Activated naive CD8-positive, alpha-beta T cell treated with anti-CD3 and anti-CD28 coated beads for 36 hours (primary cell): ENCODE data around the gene UCHL1. TPM values are rescaled to one million over a fixed set of nuclear protein-coding genes. Genes with fewer than 3 reads are reported as not detected.

Source experiments
- DNase-seq: peaks from one replicate; pipeline ENCODE4 v3.0.0; 2021
- H3K27ac Mint-ChIP-seq: one replicate; pipeline ENCODE4 v1.8.0; 2022; ENCODE audit warnings: mild to moderate bottlenecking, moderate library complexity, mixed read lengths
- H3K27me3 Mint-ChIP-seq: one replicate; pipeline ENCODE4 v1.8.0; 2022; ENCODE audit warnings: mild to moderate bottlenecking, mixed read lengths
- H3K36me3 Mint-ChIP-seq: one replicate; pipeline ENCODE4 v1.8.0; 2021; ENCODE audit warnings: mild to moderate bottlenecking, mixed read lengths
- H3K4me1 Mint-ChIP-seq: one replicate; pipeline ENCODE4 v1.8.0; 2021; ENCODE audit warnings: mixed read lengths
- H3K4me3 Mint-ChIP-seq: one replicate; pipeline ENCODE4 v1.8.0; 2022; ENCODE audit warnings: mild to moderate bottlenecking, moderate library complexity, mixed read lengths
- H3K9me3 Mint-ChIP-seq: one replicate; pipeline ENCODE4 v1.8.0; 2022; ENCODE audit warnings: mixed read lengths
- total RNA-seq, 2 experiments: library from RNA; stranded (reverse); gene quantifications; one replicate each; pipeline ENCODE4 v1.2.3, GENCODE V29; 2021

Gene UCHL1
- total RNA-seq, 2 experiments from 2014 or later = 6.2 to 7.5 TPM

- Mint-ChIP-seq H3K4me3 (no peak overlapping the region), H3K36me3 (no peaks in the 10 kb centered on the region), H3K9me3 (no peaks in the 10 kb centered on the region), H3K4me1 (peaks cover 14% of the 10 kb centered on the region), H3K27ac (no peak overlapping the region), H3K27me3 (peaks cover 45% of the 10 kb centered on the region)
- no peak for DNase-seq
Measured at GRCh38 chr4:41219421-41219950, 37.2 kb upstream of the UCHL1 start.

- DNase-seq = no peak
- Mint-ChIP-seq H3K9me3 (no peaks in the 10 kb centered on the region), H3K27ac (no peak overlapping the region), H3K27me3 (peaks cover 24% of the 10 kb centered on the region), H3K4me1 (peaks cover under 1% of the 10 kb centered on the region), H3K36me3 (no peaks in the 10 kb centered on the region), H3K4me3 (no peak overlapping the region)
Measured at GRCh38 chr4:41221850-41222645, 34.7 kb upstream of the UCHL1 start.

GRCh38 chr4:41227902-41228301 is 28.8 kb upstream of the UCHL1 start:
- Mint-ChIP-seq H3K4me3 (no peak overlapping the region), H3K27ac (no peak overlapping the region), H3K9me3 (no peaks in the 10 kb centered on the region), H3K36me3 (no peaks in the 10 kb centered on the region), H3K4me1 (no peaks in the 10 kb centered on the region), H3K27me3 (peaks cover 19% of the 10 kb centered on the region)
- no peak for DNase-seq

- H3K27ac Mint-ChIP-seq = no peak overlapping the region
- DNase-seq = no peak
- H3K36me3 Mint-ChIP-seq = no peaks in the 10 kb centered on the region
- H3K27me3 Mint-ChIP-seq = peaks cover 16% of the 10 kb centered on the region
- H3K9me3 Mint-ChIP-seq = no peaks in the 10 kb centered on the region
- no peaks in the 10 kb centered on the region for H3K4me1 Mint-ChIP-seq
- H3K4me3 Mint-ChIP-seq = no peak overlapping the region
Measured at GRCh38 chr4:41232406-41232805, 24.3 kb upstream of the UCHL1 start.

GRCh38 chr4:41232856-41233255 is 23.9 kb upstream of the UCHL1 start:
- H3K27ac Mint-ChIP-seq = no peak overlapping the region
- no peaks in the 10 kb centered on the region for H3K36me3 Mint-ChIP-seq
- H3K27me3 Mint-ChIP-seq = peaks cover 16% of the 10 kb centered on the region
- no peak for DNase-seq
- H3K4me1 Mint-ChIP-seq = no peaks in the 10 kb centered on the region
- H3K9me3 Mint-ChIP-seq = no peaks in the 10 kb centered on the region
- no peak overlapping the region for H3K4me3 Mint-ChIP-seq

- no peaks in the 10 kb centered on the region for H3K36me3 Mint-ChIP-seq
- no peak for DNase-seq
- H3K27me3 Mint-ChIP-seq = peaks cover 4% of the 10 kb centered on the region
- no peaks in the 10 kb centered on the region for H3K4me1 Mint-ChIP-seq
- H3K4me3 Mint-ChIP-seq = no peak overlapping the region
- H3K27ac Mint-ChIP-seq = no peak overlapping the region
- H3K9me3 Mint-ChIP-seq = no peaks in the 10 kb centered on the region
Measured at GRCh38 chr4:41236032-41236431, 20.7 kb upstream of the UCHL1 start.

- Mint-ChIP-seq H3K36me3 (no peaks in the 10 kb centered on the region), H3K9me3 (no peaks in the 10 kb centered on the region), H3K27me3 (no peaks in the 10 kb centered on the region), H3K4me3 (no peak overlapping the region), H3K4me1 (no peaks in the 10 kb centered on the region), H3K27ac (no peak overlapping the region)
- DNase-seq = no peak
Measured at GRCh38 chr4:41236508-41236907, 20.2 kb upstream of the UCHL1 start.

GRCh38 chr4:41241919-41242318 is 14.8 kb upstream of the UCHL1 start:
- Mint-ChIP-seq H3K36me3 (no peaks in the 10 kb centered on the region), H3K27ac (no peak overlapping the region), H3K4me1 (no peaks in the 10 kb centered on the region), H3K4me3 (no peak overlapping the region), H3K9me3 (no peaks in the 10 kb centered on the region), H3K27me3 (peaks cover 23% of the 10 kb centered on the region)
- no peak for DNase-seq

GRCh38 chr4:41245983-41246382 is 10.7 kb upstream of the UCHL1 start:
- no peaks in the 10 kb centered on the region for H3K4me1 Mint-ChIP-seq
- DNase-seq = no peak
- peaks cover 36% of the 10 kb centered on the region for H3K27me3 Mint-ChIP-seq
- H3K36me3 Mint-ChIP-seq = no peaks in the 10 kb centered on the region
- H3K27ac Mint-ChIP-seq = no peak overlapping the region
- no peaks in the 10 kb centered on the region for H3K9me3 Mint-ChIP-seq
- H3K4me3 Mint-ChIP-seq = no peak overlapping the region

- no peak for DNase-seq
- no peak overlapping the region for H3K27ac Mint-ChIP-seq
- H3K4me3 Mint-ChIP-seq = peak overlapping the region; percentile 43
- H3K9me3 Mint-ChIP-seq = no peaks in the 10 kb centered on the region
- H3K36me3 Mint-ChIP-seq = no peaks in the 10 kb centered on the region
- H3K27me3 Mint-ChIP-seq = peaks cover 61% of the 10 kb centered on the region
- H3K4me1 Mint-ChIP-seq = peaks cover 8% of the 10 kb centered on the region
Measured at GRCh38 chr4:41256131-41256739, 493 bp upstream of the UCHL1 start.

- Mint-ChIP-seq H3K4me1 (peaks cover 8% of the 10 kb centered on the region), H3K9me3 (no peaks in the 10 kb centered on the region), H3K36me3 (no peaks in the 10 kb centered on the region), H3K27me3 (peaks cover 61% of the 10 kb centered on the region), H3K27ac (no peak overlapping the region), H3K4me3 (peak overlapping the region; percentile 67)
- DNase-seq = peak; percentile 51
Measured at GRCh38 chr4:41257257-41257901, 651 bp downstream of the UCHL1 start.

GRCh38 chr4:41257906-41258305 is 1.2 kb downstream of the UCHL1 start:
- Mint-ChIP-seq H3K4me3 (peak overlapping the region; percentile 67), H3K9me3 (no peaks in the 10 kb centered on the region), H3K36me3 (no peaks in the 10 kb centered on the region), H3K27me3 (peaks cover 61% of the 10 kb centered on the region), H3K4me1 (peaks cover 8% of the 10 kb centered on the region), H3K27ac (no peak overlapping the region)
- no peak for DNase-seq

- Mint-ChIP-seq H3K9me3 (no peaks in the 10 kb centered on the region), H3K4me1 (peaks cover 8% of the 10 kb centered on the region), H3K36me3 (no peaks in the 10 kb centered on the region), H3K27ac (no peak overlapping the region), H3K4me3 (no peak overlapping the region), H3K27me3 (peaks cover 61% of the 10 kb centered on the region)
- no peak for DNase-seq
Measured at GRCh38 chr4:41258783-41259182, 2.1 kb downstream of the UCHL1 start.

GRCh38 chr4:41260116-41260733 is 3.5 kb downstream of the UCHL1 start:
- Mint-ChIP-seq H3K4me1 (peaks cover 8% of the 10 kb centered on the region), H3K27me3 (peaks cover 51% of the 10 kb centered on the region), H3K27ac (no peak overlapping the region), H3K36me3 (no peaks in the 10 kb centered on the region), H3K4me3 (no peak overlapping the region), H3K9me3 (no peaks in the 10 kb centered on the region)
- DNase-seq = no peak

GRCh38 chr4:41262198-41262597 is 5.5 kb downstream of the UCHL1 start:
- H3K27ac Mint-ChIP-seq = no peak overlapping the region
- no peak overlapping the region for H3K4me3 Mint-ChIP-seq
- peaks cover 34% of the 10 kb centered on the region for H3K27me3 Mint-ChIP-seq
- no peaks in the 10 kb centered on the region for H3K9me3 Mint-ChIP-seq
- peaks cover 6% of the 10 kb centered on the region for H3K4me1 Mint-ChIP-seq
- no peak for DNase-seq
- H3K36me3 Mint-ChIP-seq = no peaks in the 10 kb centered on the region
